Sigmoid colon (tissue), 4 donors: ENCODE measurements around the gene SPSB1.
A peak's percentile ranks its signal among the peaks of the same experiment; 100 is the strongest.

Experiments used
- CTCF ChIP-seq, 4 experiments: fragments of 450-650 bp in 3 of 4; fragments of 200-600 bp in 1 of 4; IDR thresholded peaks; one replicate each; pipeline ENCODE4 v1.5.1; 2016 to 2019; ENCODE audit warnings: antibody characterized with exemption in 4 of 4, mild to moderate bottlenecking in 3 of 4, moderate library complexity in 2 of 4
- POLR2AphosphoS5 ChIP-seq, 4 donors: sonication (generic); formaldehyde crosslinking; IDR thresholded peaks; one replicate each; pipeline ENCODE4 v1.6.1; 2017; ENCODE audit warnings: antibody characterized with exemption in 4 of 4

GRCh38 chr1:9273177-9273576 lies 19.5 kb upstream of the SPSB1 start:
- TF ChIP-seq CTCF (IDR thresholded peaks at IDR 0.05) = no peak
- TF ChIP-seq POLR2AphosphoS5 (IDR thresholded peaks at IDR 0.05) = peak in 1 of 4 donors; percentile 1
